Vagina (tissue), 2 donors: ENCODE data around the gene CLIC2.

Experiments
- CTCF ChIP-seq, 3 experiments: fragments of 450-650 bp in 2 of 3; fragments of 200-600 bp in 1 of 3; sonication (generic) in 1 of 3; IDR thresholded peaks; one replicate each; pipeline ENCODE4 v1.5.1; 2017 to 2019; ENCODE audit warnings: antibody characterized with exemption in 3 of 3, mild to moderate bottlenecking in 2 of 3, moderate library complexity in 2 of 3
- POLR2A ChIP-seq, 2 donors: fragments of 450-650 bp; IDR thresholded peaks; one replicate each; pipeline ENCODE4 v1.6.1; 2017; ENCODE audit warnings: antibody characterized with exemption in 2 of 2, mild to moderate bottlenecking in 2 of 2, moderate library complexity in 2 of 2
- POLR2AphosphoS5 ChIP-seq, 2 donors: sonication (generic); formaldehyde crosslinking; IDR thresholded peaks; one replicate each; pipeline ENCODE4 v1.9.0; 2017; ENCODE audit warnings: antibody characterized with exemption in 2 of 2, mild to moderate bottlenecking in 2 of 2, low read depth in 1 of 2; ENCODE audit not compliant: insufficient read depth in 1 of 2

GRCh38 chrX:155334486-155335336, at the start of gene CLIC2:
- TF ChIP-seq POLR2A (IDR thresholded peaks at IDR 0.05) (peak in 1 of 2 donors; percentile 31), CTCF (IDR thresholded peaks at IDR 0.05) (no peak), POLR2AphosphoS5 (IDR thresholded peaks at IDR 0.05; ENCODE audit: insufficient read depth in 1 of 2, low read depth in 1 of 2) (peak in 1 of 2 donors; percentile 73)
